ENCODE results near the gene ZC3H12C. TPM values are rescaled to one million over a fixed set of nuclear protein-coding genes. Genes with fewer than 3 reads are reported as not detected.

The ZC3H12C gene
- total and polyA plus RNA-seq, 2 of the 4 experiments (the other 2 are of a cell fraction), result 4.2 to 15.8 TPM

DNA sequence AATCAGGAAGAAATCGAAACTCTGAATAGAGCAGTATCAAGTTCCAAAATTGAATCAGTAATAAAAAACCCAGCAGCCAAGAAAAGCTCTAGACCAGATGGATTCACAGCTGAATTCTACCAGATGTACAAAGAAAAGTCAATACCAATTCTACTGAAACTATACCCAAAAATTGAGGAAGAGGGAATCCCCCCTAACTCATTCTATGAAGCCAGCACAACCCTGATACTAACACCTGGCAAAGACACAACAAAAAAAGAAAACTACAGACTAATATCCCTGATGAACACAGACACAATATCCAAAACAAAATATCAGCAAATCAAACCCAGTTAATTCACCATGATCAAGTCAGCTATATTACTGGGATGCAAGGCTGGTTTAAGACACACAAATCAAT lies 97.7 kb downstream of the ZC3H12C start:
- H3K14ac ChIP-seq (replicated peaks; ENCODE audit: low read depth, low read length), result no peak overlapping the region
- H3K4me2 ChIP-seq (ENCODE audit: low read depth, low read length), result no peak overlapping the region
- ATAC-seq (ENCODE audit: low read depth) (no peak), DNase-seq (no peak)
- no peak overlapping the region for H3K27ac ChIP-seq (ENCODE audit: insufficient read depth, low read length)
- no peak overlapping the region for H3K18ac ChIP-seq (ENCODE audit: low read depth, low read length)
- POLR2A ChIA-PET (ENCODE audit: unreplicated experiment), result no interaction called here
- no peak overlapping the region for H4K91ac ChIP-seq (ENCODE audit: insufficient read depth, low read depth, low read length)
- WGBS, 2 experiments (ENCODE audit: extremely low coverage in 2 of 2, insufficient read length in 1 of 2), result no CpG with 5 or more reads among the region's 1 CpG
- H2BK20ac ChIP-seq (ENCODE audit: low read depth, low read length), result no peak overlapping the region
- dilution Hi-C loops (cut with HindIII; ENCODE audit: low sequenced_read_pairs, unreplicated experiment) (no loop called here), intact Hi-C loops (cut with micrococcal nuclease) (loop anchor here (10.0 kb wide), 1 partner anchor 336 kb away; no protein-coding TSS in a partner anchor), in situ Hi-C loops (cut with MboI; ENCODE audit: low sequenced_read_pairs) (loop anchor here (25.0 kb wide), 1 partner anchor 229 kb away; no protein-coding TSS in a partner anchor)
- no peaks in the 10 kb centered on the region; a peak in 1 of 4 replicates for H3K79me1 ChIP-seq (ENCODE audit: low read depth in 1 of 2, low read length in 2 of 2)
- no peak overlapping the region for H2AK5ac ChIP-seq (ENCODE audit: low read depth, low read length)
- peaks cover 15% of the 10 kb centered on the region for H3K4me1 ChIP-seq (ENCODE audit: control insufficient read depth, insufficient read depth, low read length)
- no peak overlapping the region for H3K23ac ChIP-seq (ENCODE audit: low read depth, low read length)
- no peaks in the 10 kb centered on the region for H4K20me1 ChIP-seq (ENCODE audit: insufficient read depth, low read length)
- no peak overlapping the region for H2BK120ac ChIP-seq (ENCODE audit: low read depth, low read length)
- peaks cover 10% of the 10 kb centered on the region for H3K9me1 ChIP-seq (ENCODE audit: insufficient read depth, low read length)
- BruUV-seq (replicated peaks), result no TSS peak
- no peak overlapping the region for H3K4me3 ChIP-seq (ENCODE audit: insufficient read depth, low read depth, low read length)
- no peaks in the 10 kb centered on the region for H3K9me3 ChIP-seq (ENCODE audit: control insufficient read depth, insufficient read depth, low read length)
- CTCF ChIA-PET, result no interaction called here
- H3K9ac ChIP-seq (ENCODE audit: low read depth, low read length), result no peak overlapping the region
- no peaks in the 10 kb centered on the region for H3K27me3 ChIP-seq (ENCODE audit: control insufficient read depth, insufficient read depth, low read length)
- no peaks in the 10 kb centered on the region for H3K36me3 ChIP-seq (ENCODE audit: control insufficient read depth, insufficient read depth, low read length)
- H2BK5ac ChIP-seq (ENCODE audit: low read depth, low read length, poor library complexity, severe bottlenecking), result no peak overlapping the region
- no peak overlapping the region for H4K5ac ChIP-seq (ENCODE audit: low read depth, low read length)
- H3K4ac ChIP-seq (ENCODE audit: low read depth, low read length), result no peak overlapping the region
- no peak overlapping the region for H2AK9ac ChIP-seq (replicated peaks; ENCODE audit: low read depth, low read length, poor library complexity)
- no peak overlapping the region for H2AFZ ChIP-seq (replicated peaks; ENCODE audit: low read length, poor library complexity)
- no peak overlapping the region for H3K56ac ChIP-seq (ENCODE audit: extremely low read depth, insufficient read depth, low read length)
- no peak overlapping the region for H4K8ac ChIP-seq (ENCODE audit: low read depth in 2 of 2, low read length in 2 of 2)
- TF ChIP-seq MAZ (IDR thresholded peaks at IDR 0.05; ENCODE audit: borderline replicate concordance, low read depth, low read length), result no peak
- no peak for TF ChIP-seq SMC3 (IDR thresholded peaks at IDR 0.05; ENCODE audit: low read depth, low read length)
- TF ChIP-seq FOS (IDR thresholded peaks at IDR 0.05; ENCODE audit: low read depth, low read length), result no peak
- TF ChIP-seq NFE2L2 (IDR thresholded peaks at IDR 0.05; ENCODE audit: low read depth, low read length), result no peak
- no peak for TF ChIP-seq CEBPB (IDR thresholded peaks at IDR 0.05; ENCODE audit: low read depth, low read length)
- no peak for TF ChIP-seq RCOR1 (IDR thresholded peaks at IDR 0.05; ENCODE audit: insufficient replicate concordance, low read length)
- TF ChIP-seq RFX5 (IDR thresholded peaks at IDR 0.05; ENCODE audit: low read depth, low read length), result no peak
- no peak for TF ChIP-seq BHLHE40 (IDR thresholded peaks at IDR 0.05; ENCODE audit: low read depth, low read length)
- no peak for TF ChIP-seq CTCF (conservative IDR thresholded peaks at IDR 0.05; ENCODE audit: low read depth, low read length)
- no peak for TF ChIP-seq MXI1 (IDR thresholded peaks at IDR 0.05; ENCODE audit: borderline replicate concordance, low read depth, low read length)
- no peak for TF ChIP-seq RAD21 (IDR thresholded peaks at IDR 0.05; ENCODE audit: low read length)
- TF ChIP-seq MAFK (IDR thresholded peaks at IDR 0.05; ENCODE audit: low read depth, low read length), result no peak
- no peak for TF ChIP-seq USF2 (IDR thresholded peaks at IDR 0.05; ENCODE audit: low read depth, low read length)
- no peak for TF ChIP-seq CHD1 (IDR thresholded peaks at IDR 0.05; ENCODE audit: low read depth, low read length)
- no peak for TF ChIP-seq POLR2A (IDR thresholded peaks at IDR 0.05; ENCODE audit: low read depth, low read length)
- TF ChIP-seq ELK1 (IDR thresholded peaks at IDR 0.05; ENCODE audit: borderline replicate concordance, low read depth, low read length), result no peak
- no peak overlapping the region for H2BK15ac ChIP-seq (ENCODE audit: low read depth, low read length)

Measured in IMR-90 (cell line).